Karpas-422 (cell line): ENCODE measurements around the gene UMAD1. TPM values are rescaled to one million over a fixed set of nuclear protein-coding genes. Genes with fewer than 3 reads are reported as not detected.

Experiments
- DNase-seq: peaks from one replicate; pipeline ENCODE4 v3.0.0-alpha.2; 2015
- H2AFZ ChIP-seq: fragments of 200-600 bp; sonication (generic); 2 replicates; pipeline ENCODE4 v1.6.1; 2014; ENCODE audit warnings: antibody characterized with exemption, low read length, mixed read lengths
- H3K27ac ChIP-seq: fragments of 200-600 bp; sonication (generic); 2 replicates; pipeline ENCODE4 v1.5.1; 2014; ENCODE audit warnings: mild to moderate bottlenecking, low read length, moderate library complexity
- H3K27me3 ChIP-seq: fragments of 200-600 bp; sonication (generic); 2 replicates; pipeline ENCODE4 v1.6.1; 2014; ENCODE audit warnings: low read length, mixed read lengths
- H3K36me3 ChIP-seq: fragments of 200-600 bp; sonication (generic); 2 replicates; pipeline ENCODE4 v1.6.1; 2014; ENCODE audit warnings: low read length, mixed read lengths; ENCODE audit not compliant: insufficient read depth
- H3K4me1 ChIP-seq: fragments of 200-600 bp; sonication (generic); 2 replicates; pipeline ENCODE4 v1.6.1; 2014; ENCODE audit warnings: mild to moderate bottlenecking, low read length, mixed read lengths
- H3K4me2 ChIP-seq: fragments of 200-600 bp; sonication (generic); 2 replicates; pipeline ENCODE4 v1.6.1; 2014; ENCODE audit warnings: low read length, low read depth, mild to moderate bottlenecking; ENCODE audit not compliant: poor library complexity, severe bottlenecking
- H3K4me3 ChIP-seq: fragments of 200-600 bp; sonication (generic); 2 replicates; pipeline ENCODE4 v1.5.1; 2014; ENCODE audit warnings: mild to moderate bottlenecking, antibody characterized with exemption, low read length, mixed read lengths
- H3K79me2 ChIP-seq: fragments of 200-600 bp; sonication (generic); 2 replicates; pipeline ENCODE4 v1.6.1; 2014; ENCODE audit warnings: mild to moderate bottlenecking, low read length, mixed read lengths
- H3K9ac ChIP-seq: fragments of 200-600 bp; sonication (generic); 2 replicates; pipeline ENCODE4 v1.6.0; 2014; ENCODE audit warnings: low read length
- H3K9me2 ChIP-seq: fragments of 200-600 bp; sonication (generic), shearing (Covaris generic); replicated peaks from 2 replicates; pipeline ENCODE4 v1.6.0; 2014; ENCODE audit warnings: mild to moderate bottlenecking, low read length, moderate library complexity; ENCODE audit not compliant: insufficient read depth
- H3K9me3 ChIP-seq: fragments of 300-700, 200-600 bp; sonication (generic); 2 replicates; pipeline ENCODE4 v1.6.1; 2014; ENCODE audit warnings: low read length, mixed read lengths
- H4K20me1 ChIP-seq: fragments of 200-600 bp; sonication (generic); 2 replicates; pipeline ENCODE4 v1.6.1; 2014; ENCODE audit warnings: mild to moderate bottlenecking, antibody characterized with exemption, low read length, low read depth; ENCODE audit not compliant: insufficient read depth
- total RNA-seq: library from RNA; depleted of rRNA; stranded (reverse); fragments of >200 nt; shearing (Covaris generic); gene quantifications from 2 replicates; pipeline ENCODE4 v1.2.3, GENCODE V29; 2014; ENCODE audit warnings: low replicate concordance

The UMAD1 gene
- total RNA-seq, 1 experiment from 2014 or later, result 15.2 TPM

DNA sequence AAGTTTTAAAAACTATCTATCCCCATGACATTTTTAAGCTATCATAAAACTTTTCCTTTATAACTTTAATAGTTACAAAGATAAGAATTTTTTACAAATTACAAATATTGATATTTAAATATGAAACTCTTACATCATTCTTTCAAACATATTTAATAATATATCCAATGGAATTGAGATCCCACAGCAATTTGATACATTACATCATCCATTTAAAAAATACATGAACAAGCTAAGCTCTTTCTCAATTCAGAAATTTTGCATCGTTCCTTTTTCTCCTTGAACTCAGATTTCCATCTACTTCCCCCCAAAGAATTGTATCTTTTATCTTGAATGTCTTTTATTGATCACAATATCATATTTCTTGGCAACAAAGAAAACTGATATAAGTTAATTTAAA is 209.6 kb downstream of the UMAD1 start:
- no peaks in the 10 kb centered on the region for H3K9me2 ChIP-seq
- H4K20me1 ChIP-seq, result no peaks in the 10 kb centered on the region
- H3K27ac ChIP-seq, result no peak overlapping the region
- no peak overlapping the region for H2AFZ ChIP-seq
- H3K4me2 ChIP-seq, result no peak overlapping the region
- no peaks in the 10 kb centered on the region for H3K27me3 ChIP-seq
- H3K36me3 ChIP-seq, result no peaks in the 10 kb centered on the region
- H3K4me1 ChIP-seq, result peaks cover 3% of the 10 kb centered on the region; the same call in 1 of the 2 replicates
- DNase-seq, result no peak
- H3K79me2 ChIP-seq, result no peaks in the 10 kb centered on the region
- no peak overlapping the region for H3K4me3 ChIP-seq
- H3K9me3 ChIP-seq, result peaks cover 2% of the 10 kb centered on the region
- no peak overlapping the region for H3K9ac ChIP-seq

- H3K4me1 ChIP-seq, result peaks cover 3% of the 10 kb centered on the region; the same call in 1 of the 2 replicates
- H3K79me2 ChIP-seq, result no peaks in the 10 kb centered on the region
- H3K9me2 ChIP-seq, result no peaks in the 10 kb centered on the region
- H2AFZ ChIP-seq, result no peak overlapping the region
- no peak overlapping the region for H3K4me2 ChIP-seq
- H3K9ac ChIP-seq, result no peak overlapping the region
- peaks cover 2% of the 10 kb centered on the region for H3K9me3 ChIP-seq
- no peak for DNase-seq
- H3K4me3 ChIP-seq, result no peak overlapping the region
- no peak overlapping the region for H3K27ac ChIP-seq
- H3K27me3 ChIP-seq, result no peaks in the 10 kb centered on the region
- no peaks in the 10 kb centered on the region for H4K20me1 ChIP-seq
- no peaks in the 10 kb centered on the region for H3K36me3 ChIP-seq
Observed at GRCh38 chr7:7851381-7851780, 210.8 kb downstream of the UMAD1 start.

DNA sequence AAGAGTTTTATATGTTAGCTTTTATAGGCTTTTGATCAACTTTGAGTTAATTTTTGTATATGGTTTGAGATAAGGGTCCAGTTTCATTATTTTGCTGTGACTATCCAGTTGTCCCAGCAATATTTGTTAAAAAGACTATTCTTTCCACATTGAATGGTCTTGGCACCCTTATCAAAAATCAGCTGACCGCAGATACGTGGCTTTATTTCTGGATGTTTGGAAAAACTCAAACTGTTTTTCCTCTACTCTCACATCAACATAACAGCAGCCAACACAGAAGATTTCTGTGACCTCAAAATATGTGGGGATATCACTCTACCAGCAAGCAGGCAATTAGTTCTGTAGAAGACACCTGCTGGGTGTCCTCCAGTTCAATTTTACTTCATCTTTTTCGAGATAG is 211.4 kb downstream of the UMAD1 start:
- Histone ChIP-seq H2AFZ (no peak overlapping the region), H3K27ac (no peak overlapping the region), H3K4me3 (no peak overlapping the region)

GRCh38 chr7:7857143-7857583 is 216.6 kb downstream of the UMAD1 start:
- Histone ChIP-seq H3K4me3 (peak overlapping the region; percentile 34; the same call in 1 of the 2 replicates), H3K79me2 (no peaks in the 10 kb centered on the region), H3K9me3 (peaks cover 2% of the 10 kb centered on the region), H4K20me1 (no peaks in the 10 kb centered on the region), H3K27me3 (no peaks in the 10 kb centered on the region), H3K9ac (no peak overlapping the region), H3K4me1 (peaks cover 24% of the 10 kb centered on the region), H3K36me3 (no peaks in the 10 kb centered on the region), H2AFZ (peak overlapping the region; percentile 24; the same call in 1 of the 2 replicates), H3K27ac (peak overlapping the region; percentile 67), H3K9me2 (no peaks in the 10 kb centered on the region), H3K4me2 (peak overlapping the region; percentile 39)
- peak; percentile 79 for DNase-seq

More for the DNA sequence above, 211.4 kb downstream of the UMAD1 start:
- Histone ChIP-seq H3K4me2 (no peak overlapping the region), H3K9me2 (no peaks in the 10 kb centered on the region), H3K36me3 (no peaks in the 10 kb centered on the region), H3K4me1 (peaks cover 9% of the 10 kb centered on the region), H4K20me1 (no peaks in the 10 kb centered on the region), H3K9ac (no peak overlapping the region), H3K79me2 (no peaks in the 10 kb centered on the region), H3K9me3 (peaks cover 2% of the 10 kb centered on the region), H3K27me3 (no peaks in the 10 kb centered on the region)
- DNase-seq, result no peak

DNA sequence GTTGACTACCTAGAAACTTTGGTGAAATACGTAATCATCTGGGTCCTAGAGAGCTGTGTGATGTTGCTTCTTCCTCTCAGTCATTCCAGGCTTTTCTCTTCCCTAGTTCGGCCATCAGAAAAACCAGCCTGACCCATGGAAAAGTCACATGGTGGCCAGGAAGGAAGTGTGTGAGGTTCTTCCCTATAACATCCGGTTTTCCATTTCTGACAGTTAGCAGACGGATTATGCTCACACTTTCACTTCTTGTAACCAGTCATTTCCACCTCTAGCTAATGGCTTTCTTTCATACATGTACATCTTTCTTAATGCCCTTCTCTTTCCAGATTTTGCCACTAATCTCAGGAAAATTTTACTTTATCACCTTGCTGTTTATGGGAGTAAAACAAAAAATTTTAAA is 218.0 kb downstream of the UMAD1 start:
- Histone ChIP-seq H4K20me1 (no peaks in the 10 kb centered on the region), H2AFZ (0 out of 2 replicates have a peak overlapping the region, but pooled peaks have one; percentile 9), H3K9ac (no peak overlapping the region), H3K27ac (no peak overlapping the region), H3K9me2 (no peaks in the 10 kb centered on the region), H3K4me3 (no peak overlapping the region), H3K4me2 (peak overlapping the region; percentile 39), H3K79me2 (no peaks in the 10 kb centered on the region), H3K27me3 (no peaks in the 10 kb centered on the region), H3K4me1 (peaks cover 27% of the 10 kb centered on the region), H3K36me3 (no peaks in the 10 kb centered on the region), H3K9me3 (peaks cover 2% of the 10 kb centered on the region)
- no peak for DNase-seq

- peaks cover 27% of the 10 kb centered on the region for H3K4me1 ChIP-seq
- H3K9ac ChIP-seq, result no peak overlapping the region
- no peaks in the 10 kb centered on the region for H3K36me3 ChIP-seq
- H3K4me3 ChIP-seq, result no peak overlapping the region
- H3K27me3 ChIP-seq, result no peaks in the 10 kb centered on the region
- no peaks in the 10 kb centered on the region for H3K79me2 ChIP-seq
- H3K9me2 ChIP-seq, result no peaks in the 10 kb centered on the region
- no peak overlapping the region for H3K4me2 ChIP-seq
- H3K9me3 ChIP-seq, result no peaks in the 10 kb centered on the region; the same call in 1 of the 2 replicates
- no peak for DNase-seq
- no peak overlapping the region for H3K27ac ChIP-seq
- no peak overlapping the region for H2AFZ ChIP-seq
- no peaks in the 10 kb centered on the region for H4K20me1 ChIP-seq
Observed at GRCh38 chr7:7859411-7859810, 218.9 kb downstream of the UMAD1 start.

GRCh38 chr7:7861211-7861633 is 220.7 kb downstream of the UMAD1 start:
- no peak overlapping the region for H3K4me3 ChIP-seq
- no peaks in the 10 kb centered on the region for H3K27me3 ChIP-seq
- no peak overlapping the region for H3K27ac ChIP-seq
- no peaks in the 10 kb centered on the region for H3K36me3 ChIP-seq
- H3K4me1 ChIP-seq, result peaks cover 27% of the 10 kb centered on the region
- no peaks in the 10 kb centered on the region; the same call in 1 of the 2 replicates for H3K9me3 ChIP-seq
- no peaks in the 10 kb centered on the region for H3K79me2 ChIP-seq
- no peaks in the 10 kb centered on the region for H4K20me1 ChIP-seq
- H3K9ac ChIP-seq, result no peak overlapping the region
- no peaks in the 10 kb centered on the region for H3K9me2 ChIP-seq
- H3K4me2 ChIP-seq, result no peak overlapping the region
- no peak overlapping the region for H2AFZ ChIP-seq
- DNase-seq, result no peak

DNA sequence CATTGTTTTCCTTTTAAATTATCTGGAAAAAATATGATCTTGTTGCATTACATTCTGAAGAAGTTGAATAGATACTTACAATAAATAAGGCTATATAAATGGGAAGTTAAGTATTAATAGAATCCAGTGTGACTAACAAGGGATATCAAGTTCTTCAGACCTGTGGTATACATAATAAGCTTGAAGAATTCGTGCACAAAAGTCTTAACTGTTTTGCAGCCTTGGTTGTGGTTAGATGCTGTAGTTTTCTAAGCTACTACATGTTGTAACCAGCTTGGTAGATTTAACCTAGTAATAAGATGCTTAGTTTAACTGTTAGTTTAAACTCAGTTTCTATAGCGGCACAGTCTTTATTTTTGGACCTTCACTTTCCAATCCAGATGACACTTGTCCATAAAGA is 221.8 kb downstream of the UMAD1 start:
- Histone ChIP-seq H3K9ac (no peak overlapping the region), H3K4me3 (no peak overlapping the region), H3K36me3 (no peaks in the 10 kb centered on the region), H4K20me1 (no peaks in the 10 kb centered on the region), H3K79me2 (no peaks in the 10 kb centered on the region), H3K4me1 (peaks cover 17% of the 10 kb centered on the region), H3K9me2 (no peaks in the 10 kb centered on the region), H2AFZ (no peak overlapping the region), H3K4me2 (no peak overlapping the region), H3K27me3 (no peaks in the 10 kb centered on the region), H3K27ac (no peak overlapping the region), H3K9me3 (no peaks in the 10 kb centered on the region)
- no peak for DNase-seq
